ENCODE data around the gene CSNK1G1. TPM values are rescaled to one million over a fixed set of nuclear protein-coding genes. Genes with fewer than 3 reads are reported as not detected.

Gene CSNK1G1
- total and polyA plus RNA-seq, 2 donors (not counting 1 experiment from before 2014, with no cell fraction given), result 18.2 to 27.1 TPM

DNA sequence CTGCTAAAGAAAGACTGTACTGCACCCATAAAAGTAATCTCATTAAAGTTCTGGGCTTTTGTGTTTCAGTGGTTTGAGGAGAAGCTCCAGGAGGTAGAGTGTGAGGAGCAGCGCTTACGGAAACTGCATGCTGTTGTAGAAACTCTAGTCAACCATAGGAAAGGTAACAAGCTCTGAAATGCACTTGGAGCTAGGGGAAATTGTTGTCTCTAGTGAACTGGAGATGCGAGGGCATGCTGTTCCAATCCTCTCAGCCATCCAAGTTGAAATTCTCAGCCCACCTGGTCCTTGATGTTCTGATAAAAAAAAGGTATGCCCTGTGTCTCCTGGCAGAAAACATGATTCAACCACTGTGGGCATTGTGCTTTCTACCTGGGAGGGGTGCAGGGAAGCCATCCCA, 225.8 kb downstream of the CSNK1G1 start:
- Histone ChIP-seq H3K4me1 (ENCODE audit: control insufficient read depth, extremely low read depth, insufficient read depth, low read length) (no peaks in the 10 kb centered on the region), H3K4me2 (ENCODE audit: extremely low read depth, insufficient read depth, low read length) (no peak overlapping the region), H3K79me2 (ENCODE audit: control insufficient read depth, insufficient read depth, low read length) (no peaks in the 10 kb centered on the region), H4K20me1 (ENCODE audit: control insufficient read depth, extremely low read depth, insufficient read depth, low read length) (no peaks in the 10 kb centered on the region), H3K9me3 (ENCODE audit: control insufficient read depth, insufficient read depth, low read depth, low read length) (no peaks in the 10 kb centered on the region), H3K27me3 (ENCODE audit: control insufficient read depth, insufficient read depth, low read length) (no peaks in the 10 kb centered on the region), H3K27ac (ENCODE audit: insufficient read depth, low read length) (no peak overlapping the region), H3K36me3 (ENCODE audit: control insufficient read depth, insufficient read depth, low read length) (peaks cover 11% of the 10 kb centered on the region), H3K4me3 (replicated peaks in 1 of 4; ENCODE audit: control extremely low read depth in 1 of 4, insufficient read depth in 1 of 4, low read depth in 3 of 4, low read length in 4 of 4) (no peak overlapping the region), H2AFZ (ENCODE audit: low read length) (no peak overlapping the region), H3K9ac (ENCODE audit: insufficient read depth, low read length) (no peak overlapping the region)
- TF ChIP-seq EZH2 (IDR thresholded peaks at IDR 0.05; ENCODE audit: low read length, missing control alignments), result no peak
- TF ChIP-seq CTCF (conservative IDR thresholded peaks at IDR 0.05 in 1 of 2, IDR thresholded peaks at IDR 0.05 in 1 of 2; ENCODE audit: low read depth in 1 of 2, low read length in 2 of 2), result no peak
- DNase-seq (ENCODE audit: low read depth in 2 of 2), result no peak

- H3K4me2 ChIP-seq (ENCODE audit: extremely low read depth, insufficient read depth, low read length), result no peak overlapping the region
- no peak for TF ChIP-seq CTCF (conservative IDR thresholded peaks at IDR 0.05 in 1 of 2, IDR thresholded peaks at IDR 0.05 in 1 of 2; ENCODE audit: low read depth in 1 of 2, low read length in 2 of 2)
- TF ChIP-seq EZH2 (IDR thresholded peaks at IDR 0.05; ENCODE audit: low read length, missing control alignments), result no peak
- no peak overlapping the region for H3K27ac ChIP-seq (ENCODE audit: insufficient read depth, low read length)
- no peaks in the 10 kb centered on the region for H3K9me3 ChIP-seq (ENCODE audit: control insufficient read depth, insufficient read depth, low read depth, low read length)
- H2AFZ ChIP-seq (ENCODE audit: low read length), result no peak overlapping the region
- peaks cover 5% of the 10 kb centered on the region for H3K36me3 ChIP-seq (ENCODE audit: control insufficient read depth, insufficient read depth, low read length)
- DNase-seq (ENCODE audit: low read depth in 2 of 2), result no peak
- no peaks in the 10 kb centered on the region for H4K20me1 ChIP-seq (ENCODE audit: control insufficient read depth, extremely low read depth, insufficient read depth, low read length)
- H3K4me3 ChIP-seq (replicated peaks in 1 of 4; ENCODE audit: control extremely low read depth in 1 of 4, insufficient read depth in 1 of 4, low read depth in 3 of 4, low read length in 4 of 4), result no peak overlapping the region
- H3K9ac ChIP-seq (ENCODE audit: insufficient read depth, low read length), result no peak overlapping the region
- no peaks in the 10 kb centered on the region for H3K79me2 ChIP-seq (ENCODE audit: control insufficient read depth, insufficient read depth, low read length)
- no peaks in the 10 kb centered on the region for H3K27me3 ChIP-seq (ENCODE audit: control insufficient read depth, insufficient read depth, low read length)
- no peaks in the 10 kb centered on the region for H3K4me1 ChIP-seq (ENCODE audit: control insufficient read depth, extremely low read depth, insufficient read depth, low read length)
Observed at GRCh38 chr15:64127521-64128270, 228.3 kb downstream of the CSNK1G1 start.

DNA sequence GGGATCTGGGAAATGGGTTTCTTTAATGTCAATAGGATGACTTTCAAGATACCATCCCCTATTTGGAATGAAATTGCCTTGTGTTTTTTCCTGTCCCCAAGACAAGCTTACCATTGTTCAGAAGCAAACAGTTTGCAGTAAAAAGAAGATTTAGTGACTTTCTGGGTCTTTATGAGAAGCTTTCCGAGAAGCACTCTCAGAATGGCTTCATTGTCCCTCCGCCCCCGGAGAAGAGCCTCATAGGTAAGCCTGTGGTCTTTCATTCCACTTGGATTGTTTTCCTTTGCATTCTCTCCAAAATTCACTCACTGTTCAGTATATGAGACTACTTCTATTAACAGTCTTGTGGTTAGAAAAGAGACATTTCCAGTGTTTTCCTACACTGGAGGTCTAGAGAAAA, 230.0 kb downstream of the CSNK1G1 start:
- Histone ChIP-seq H3K79me2 (ENCODE audit: control insufficient read depth, insufficient read depth, low read length) (no peaks in the 10 kb centered on the region), H3K9ac (ENCODE audit: insufficient read depth, low read length) (no peak overlapping the region), H3K36me3 (ENCODE audit: control insufficient read depth, insufficient read depth, low read length) (peaks cover 3% of the 10 kb centered on the region), H3K27ac (ENCODE audit: insufficient read depth, low read length) (no peak overlapping the region), H3K9me3 (ENCODE audit: control insufficient read depth, insufficient read depth, low read depth, low read length) (no peaks in the 10 kb centered on the region), H3K4me1 (ENCODE audit: control insufficient read depth, extremely low read depth, insufficient read depth, low read length) (no peaks in the 10 kb centered on the region), H4K20me1 (ENCODE audit: control insufficient read depth, extremely low read depth, insufficient read depth, low read length) (no peaks in the 10 kb centered on the region), H3K4me2 (ENCODE audit: extremely low read depth, insufficient read depth, low read length) (no peak overlapping the region), H3K4me3 (replicated peaks in 1 of 4; ENCODE audit: control extremely low read depth in 1 of 4, insufficient read depth in 1 of 4, low read depth in 3 of 4, low read length in 4 of 4) (no peak overlapping the region), H3K27me3 (ENCODE audit: control insufficient read depth, insufficient read depth, low read length) (no peaks in the 10 kb centered on the region), H2AFZ (ENCODE audit: low read length) (no peak overlapping the region)
- no peak for DNase-seq (ENCODE audit: low read depth in 2 of 2)
- no peak for TF ChIP-seq CTCF (conservative IDR thresholded peaks at IDR 0.05 in 1 of 2, IDR thresholded peaks at IDR 0.05 in 1 of 2; ENCODE audit: low read depth in 1 of 2, low read length in 2 of 2)
- no peak for TF ChIP-seq EZH2 (IDR thresholded peaks at IDR 0.05; ENCODE audit: low read length, missing control alignments)
